B cell (primary cell): ENCODE measurements around the gene SCPEP1.

ENCODE experiments used
- CTCF ChIP-seq: fragments of 200-600 bp; IDR thresholded peaks from one replicate; pipeline ENCODE4 v1.8.0; 2022; ENCODE audit warnings: antibody characterized with exemption, mild to moderate bottlenecking
- EZH2 ChIP-seq: IDR thresholded peaks from 2 replicates; pipeline ENCODE4 v1.6.1; 2012; ENCODE audit warnings: borderline replicate concordance, low read depth, mild to moderate bottlenecking, moderate library complexity, low read length; ENCODE audit not compliant: insufficient read depth, poor library complexity, severe bottlenecking

- TF ChIP-seq CTCF (no peak), EZH2 (no peak)
Observed at GRCh38 chr17:57037411-57037810, 59.5 kb downstream of the SCPEP1 start.
